HEK293T (cell line): ENCODE measurements around the gene ERV3-1.

Source experiments
- BHLHE40 ChIP-seq: fragments of 450-650 bp; IDR thresholded peaks from 2 replicates; pipeline ENCODE4 v1.6.1; 2016; ENCODE audit warnings: mild to moderate bottlenecking, moderate library complexity, borderline replicate concordance
- ELF4 ChIP-seq: fragments of 450-650 bp; IDR thresholded peaks from 2 replicates; pipeline ENCODE4 v1.6.1; 2017; ENCODE audit warnings: antibody characterized with exemption
- FOXA1 ChIP-seq: fragments of 450-650 bp; IDR thresholded peaks from 2 replicates; pipeline ENCODE4 v1.6.1; 2016; ENCODE audit warnings: mild to moderate bottlenecking
- FOXK2 ChIP-seq: fragments of 450-650 bp; IDR thresholded peaks from 2 replicates; pipeline ENCODE4 v1.6.1; 2016; ENCODE audit warnings: mild to moderate bottlenecking
- HDGF ChIP-seq: fragments of 450-650 bp; IDR thresholded peaks from 2 replicates; pipeline ENCODE4 v1.6.1; 2017; ENCODE audit warnings: antibody characterized with exemption, borderline replicate concordance
- LEF1 ChIP-seq: fragments of 450-650 bp; IDR thresholded peaks from 2 replicates; pipeline ENCODE4 v1.6.1; 2017; ENCODE audit warnings: mild to moderate bottlenecking, borderline replicate concordance
- NFRKB ChIP-seq: fragments of 450-650 bp; IDR thresholded peaks from 2 replicates; pipeline ENCODE4 v1.6.1; 2016; ENCODE audit warnings: mild to moderate bottlenecking, moderate library complexity
- PKNOX1 ChIP-seq: fragments of 450-650 bp; IDR thresholded peaks from 2 replicates; pipeline ENCODE4 v1.6.1; 2016
- SP1 ChIP-seq: fragments of 450-650 bp; IDR thresholded peaks from 2 replicates; pipeline ENCODE4 v1.6.1; 2017
- SUZ12 ChIP-seq: fragments of 450-650 bp; IDR thresholded peaks from 2 replicates; pipeline ENCODE4 v1.6.1; 2016; ENCODE audit warnings: mild to moderate bottlenecking
- TARDBP ChIP-seq: fragments of 450-650 bp; IDR thresholded peaks from 2 replicates; pipeline ENCODE4 v1.6.1; 2016
- ZNF384 ChIP-seq: fragments of 450-650 bp; IDR thresholded peaks from 2 replicates; pipeline ENCODE4 v1.6.1; 2016

GRCh38 chr7:64965594-64965993, 40.9 kb downstream of the ERV3-1 start:
- TF ChIP-seq ELF4 (no peak), FOXK2 (no peak), FOXA1 (no peak), SUZ12 (no peak), HDGF (no peak), LEF1 (no peak), BHLHE40 (no peak), PKNOX1 (no peak), ZNF384 (no peak), NFRKB (no peak), TARDBP (no peak), SP1 (no peak)
